Ovary (tissue), 3 donors: ENCODE results near the gene RNF152.
A peak's percentile ranks its signal among the peaks of the same experiment; 100 is the strongest.

Experiments
- CTCF ChIP-seq, 3 donors: fragments of 450-650 bp in 2 of 3; fragments of 200-600 bp in 1 of 3; IDR thresholded peaks; one replicate each; pipeline versions ENCODE4 v1.5.1 to v1.8.0; 2016 to 2022; ENCODE audit warnings: antibody characterized with exemption in 3 of 3, mild to moderate bottlenecking in 1 of 3
- EP300 ChIP-seq: sonication (generic); formaldehyde crosslinking; IDR thresholded peaks from one replicate; pipeline ENCODE4 v1.6.1; 2017; ENCODE audit warnings: antibody characterized with exemption
- POLR2A ChIP-seq: fragments of 450-650 bp; IDR thresholded peaks from one replicate; pipeline ENCODE4 v1.6.1; 2017; ENCODE audit warnings: antibody characterized with exemption, mild to moderate bottlenecking, moderate library complexity
- donor health status: DM: no; HTN: no; CAD: no.

DNA sequence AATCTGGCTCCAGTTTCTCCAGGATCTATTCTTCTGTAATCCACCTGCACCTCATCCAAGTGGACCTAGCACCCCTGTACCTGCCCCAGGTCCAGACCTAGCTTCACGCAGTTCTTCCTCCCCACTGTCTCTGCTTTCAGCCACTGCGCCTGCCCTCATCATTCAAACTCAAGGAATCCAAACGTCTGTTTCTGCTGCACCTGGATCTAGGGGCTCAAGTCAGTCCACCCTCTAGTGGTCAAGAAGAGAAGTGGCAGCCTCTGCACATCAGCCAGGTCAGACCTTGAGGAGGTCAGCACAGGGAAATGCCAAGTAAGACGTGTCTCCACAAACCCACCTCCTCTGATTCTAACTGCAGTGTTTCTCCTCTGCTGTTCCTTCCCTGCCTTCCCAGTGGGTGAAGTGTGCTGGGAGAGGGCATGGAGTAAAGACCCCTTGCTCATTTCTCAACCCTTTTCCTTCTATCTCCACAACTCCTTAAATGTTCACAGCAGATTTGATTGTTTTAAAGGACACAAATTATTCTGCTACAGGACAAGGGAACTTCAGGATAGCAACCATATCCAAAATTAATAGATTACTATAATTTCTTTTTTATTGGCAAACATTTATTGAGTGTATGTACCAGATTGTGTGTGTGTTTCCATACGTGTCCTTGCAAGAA is 8.6 kb upstream of the RNF152 start:
- TF ChIP-seq CTCF (IDR thresholded peaks at IDR 0.05) (peak; percentile 45 to 67 (median 54)), EP300 (no peak), POLR2A (no peak)
